Loucy (cell line): ENCODE results near the gene SRBD1.

ENCODE experiments used
- H2AFZ ChIP-seq: fragments of 200-600 bp; sonication (generic); 2 replicates; pipeline ENCODE4 v1.6.0; 2016; ENCODE audit warnings: antibody characterized with exemption, mild to moderate bottlenecking, low read length, moderate library complexity
- H3F3A ChIP-seq: fragments of 200-600 bp; 2 replicates; pipeline ENCODE4 v1.6.0; 2016; ENCODE audit warnings: antibody characterized with exemption, low read depth, mild to moderate bottlenecking
- H3K27me3 ChIP-seq: fragments of 200-600 bp; sonication (generic); 2 replicates; pipeline ENCODE4 v1.6.1; 2014; ENCODE audit warnings: low read length, mild to moderate bottlenecking; ENCODE audit not compliant: insufficient read depth, poor library complexity, severe bottlenecking
- H3K36me3 ChIP-seq: fragments of 200-600 bp; sonication (generic); 2 replicates; pipeline ENCODE4 v1.6.1; 2016; ENCODE audit warnings: low read length; ENCODE audit not compliant: insufficient read depth
- H3K4me1 ChIP-seq: fragments of 200-600 bp; sonication (generic); 2 replicates; pipeline ENCODE4 v1.5.1; 2014; ENCODE audit warnings: low read length, mild to moderate bottlenecking; ENCODE audit not compliant: insufficient read depth, poor library complexity, severe bottlenecking
- H3K4me2 ChIP-seq: fragments of 200-600 bp; sonication (generic); 2 replicates; pipeline ENCODE4 v1.6.0; 2014; ENCODE audit warnings: antibody characterized with exemption, low read length, low read depth, mild to moderate bottlenecking; ENCODE audit not compliant: poor library complexity, severe bottlenecking
- H3K4me3 ChIP-seq: fragments of 200-600 bp; sonication (generic); 2 replicates; pipeline ENCODE4 v1.5.1; 2014; ENCODE audit warnings: low read length, mild to moderate bottlenecking, mixed read lengths; ENCODE audit not compliant: poor library complexity, severe bottlenecking
- H3K79me2 ChIP-seq: fragments of 200-600 bp; sonication (generic); 2 replicates; pipeline ENCODE4 v1.6.1; 2014; ENCODE audit warnings: low read length; ENCODE audit not compliant: insufficient read depth
- H3K9ac ChIP-seq: fragments of 200-600 bp; sonication (generic); 2 replicates; pipeline ENCODE4 v1.6.0; 2014; ENCODE audit warnings: mild to moderate bottlenecking, low read depth, low read length, moderate library complexity; ENCODE audit not compliant: poor library complexity, severe bottlenecking
- H3K9me2 ChIP-seq: fragments of 200-600 bp; sonication (generic); replicated peaks from 2 replicates; pipeline ENCODE4 v1.6.1; 2016; ENCODE audit warnings: low read depth, low read length, mixed read lengths
- H3K9me3 ChIP-seq: fragments of 200-600 bp; sonication (generic); 2 replicates; pipeline ENCODE4 v1.6.1; 2014; ENCODE audit warnings: mild to moderate bottlenecking, antibody characterized with exemption, low read length, low read depth; ENCODE audit not compliant: insufficient read depth
- H4K20me1 ChIP-seq: fragments of 200-600 bp; sonication (generic); 2 replicates; pipeline ENCODE4 v1.6.0; 2014; ENCODE audit warnings: antibody characterized with exemption, low read length, mild to moderate bottlenecking; ENCODE audit not compliant: insufficient read depth, poor library complexity, severe bottlenecking
- EZH2phosphoT487 ChIP-seq: fragments of 200-600 bp; IDR thresholded peaks from 2 replicates; pipeline ENCODE4 v1.6.1; 2018; ENCODE audit warnings: antibody characterized with exemption, mild to moderate bottlenecking, moderate library complexity, borderline replicate concordance
- TF ChIP-seq, protein P1 (sequence below): fragments of 200-600 bp; sonication (generic); conservative IDR thresholded peaks from 2 replicates; pipeline ENCODE4 v1.5.1; 2014; ENCODE audit warnings: mild to moderate bottlenecking, antibody characterized with exemption, low read length

The SRBD1 gene

GRCh38 chr2:45401431-45401922 lies 209.6 kb downstream of the SRBD1 start:
- H3F3A ChIP-seq: no peaks in the 10 kb centered on the region
- H3K79me2 ChIP-seq: no peaks in the 10 kb centered on the region
- no peak overlapping the region for H3K4me2 ChIP-seq
- H3K4me3 ChIP-seq: no peak overlapping the region
- TF ChIP-seq EZH2phosphoT487: no peak
- TF ChIP-seq, protein P1, sequence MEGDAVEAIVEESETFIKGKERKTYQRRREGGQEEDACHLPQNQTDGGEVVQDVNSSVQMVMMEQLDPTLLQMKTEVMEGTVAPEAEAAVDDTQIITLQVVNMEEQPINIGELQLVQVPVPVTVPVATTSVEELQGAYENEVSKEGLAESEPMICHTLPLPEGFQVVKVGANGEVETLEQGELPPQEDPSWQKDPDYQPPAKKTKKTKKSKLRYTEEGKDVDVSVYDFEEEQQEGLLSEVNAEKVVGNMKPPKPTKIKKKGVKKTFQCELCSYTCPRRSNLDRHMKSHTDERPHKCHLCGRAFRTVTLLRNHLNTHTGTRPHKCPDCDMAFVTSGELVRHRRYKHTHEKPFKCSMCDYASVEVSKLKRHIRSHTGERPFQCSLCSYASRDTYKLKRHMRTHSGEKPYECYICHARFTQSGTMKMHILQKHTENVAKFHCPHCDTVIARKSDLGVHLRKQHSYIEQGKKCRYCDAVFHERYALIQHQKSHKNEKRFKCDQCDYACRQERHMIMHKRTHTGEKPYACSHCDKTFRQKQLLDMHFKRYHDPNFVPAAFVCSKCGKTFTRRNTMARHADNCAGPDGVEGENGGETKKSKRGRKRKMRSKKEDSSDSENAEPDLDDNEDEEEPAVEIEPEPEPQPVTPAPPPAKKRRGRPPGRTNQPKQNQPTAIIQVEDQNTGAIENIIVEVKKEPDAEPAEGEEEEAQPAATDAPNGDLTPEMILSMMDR: no peak
- peaks cover 18% of the 10 kb centered on the region; the same call in 1 of the 2 replicates for H3K36me3 ChIP-seq
- no peaks in the 10 kb centered on the region for H3K27me3 ChIP-seq
- no peaks in the 10 kb centered on the region for H3K9me2 ChIP-seq
- no peak overlapping the region for H3K9ac ChIP-seq
- H2AFZ ChIP-seq: no peak overlapping the region
- no peaks in the 10 kb centered on the region for H4K20me1 ChIP-seq
- H3K9me3 ChIP-seq: no peaks in the 10 kb centered on the region
- peaks cover 2% of the 10 kb centered on the region for H3K4me1 ChIP-seq

GRCh38 chr2:45399040-45399784 lies 211.9 kb downstream of the SRBD1 start:
- no peaks in the 10 kb centered on the region for H4K20me1 ChIP-seq
- no peaks in the 10 kb centered on the region for H3K9me3 ChIP-seq
- H3F3A ChIP-seq: no peaks in the 10 kb centered on the region
- no peaks in the 10 kb centered on the region for H3K79me2 ChIP-seq
- H3K4me3 ChIP-seq: no peak overlapping the region
- H3K9ac ChIP-seq: no peak overlapping the region
- no peaks in the 10 kb centered on the region for H3K27me3 ChIP-seq
- H3K4me1 ChIP-seq: no peaks in the 10 kb centered on the region
- peaks cover 18% of the 10 kb centered on the region; the same call in 1 of the 2 replicates for H3K36me3 ChIP-seq
- H3K4me2 ChIP-seq: no peak overlapping the region
- no peaks in the 10 kb centered on the region for H3K9me2 ChIP-seq
- no peak overlapping the region for H2AFZ ChIP-seq
- no peak for TF ChIP-seq EZH2phosphoT487
- TF ChIP-seq, protein P1: no peak

GRCh38 chr2:45397292-45397691 lies 213.8 kb downstream of the SRBD1 start:
- peaks cover 20% of the 10 kb centered on the region; the same call in 1 of the 2 replicates for H3K36me3 ChIP-seq
- no peaks in the 10 kb centered on the region for H3K27me3 ChIP-seq
- H3K9me3 ChIP-seq: no peaks in the 10 kb centered on the region
- H2AFZ ChIP-seq: no peak overlapping the region
- no peak overlapping the region for H3K9ac ChIP-seq
- no peak overlapping the region for H3K4me3 ChIP-seq
- no peaks in the 10 kb centered on the region for H3K79me2 ChIP-seq
- H3K4me2 ChIP-seq: no peak overlapping the region
- H4K20me1 ChIP-seq: no peaks in the 10 kb centered on the region
- H3K4me1 ChIP-seq: no peaks in the 10 kb centered on the region
- no peaks in the 10 kb centered on the region for H3F3A ChIP-seq
- H3K9me2 ChIP-seq: no peaks in the 10 kb centered on the region
- TF ChIP-seq, protein P1: no peak
- no peak for TF ChIP-seq EZH2phosphoT487
